Loucy (cell line): ENCODE data around the gene LYZL6.

Experiments
- H2AFZ ChIP-seq: fragments of 200-600 bp; sonication (generic); 2 replicates; pipeline ENCODE4 v1.6.0; 2016; ENCODE audit warnings: antibody characterized with exemption, mild to moderate bottlenecking, low read length, moderate library complexity
- H3F3A ChIP-seq: fragments of 200-600 bp; 2 replicates; pipeline ENCODE4 v1.6.0; 2016; ENCODE audit warnings: antibody characterized with exemption, low read depth, mild to moderate bottlenecking
- H3K27me3 ChIP-seq: fragments of 200-600 bp; sonication (generic); 2 replicates; pipeline ENCODE4 v1.6.1; 2014; ENCODE audit warnings: low read length, mild to moderate bottlenecking; ENCODE audit not compliant: insufficient read depth, poor library complexity, severe bottlenecking
- H3K36me3 ChIP-seq: fragments of 200-600 bp; sonication (generic); 2 replicates; pipeline ENCODE4 v1.6.1; 2016; ENCODE audit warnings: low read length; ENCODE audit not compliant: insufficient read depth
- H3K4me1 ChIP-seq: fragments of 200-600 bp; sonication (generic); 2 replicates; pipeline ENCODE4 v1.5.1; 2014; ENCODE audit warnings: low read length, mild to moderate bottlenecking; ENCODE audit not compliant: insufficient read depth, poor library complexity, severe bottlenecking
- H3K4me2 ChIP-seq: fragments of 200-600 bp; sonication (generic); 2 replicates; pipeline ENCODE4 v1.6.0; 2014; ENCODE audit warnings: antibody characterized with exemption, low read length, low read depth, mild to moderate bottlenecking; ENCODE audit not compliant: poor library complexity, severe bottlenecking
- H3K4me3 ChIP-seq: fragments of 200-600 bp; sonication (generic); 2 replicates; pipeline ENCODE4 v1.5.1; 2014; ENCODE audit warnings: low read length, mild to moderate bottlenecking, mixed read lengths; ENCODE audit not compliant: poor library complexity, severe bottlenecking
- H3K79me2 ChIP-seq: fragments of 200-600 bp; sonication (generic); 2 replicates; pipeline ENCODE4 v1.6.1; 2014; ENCODE audit warnings: low read length; ENCODE audit not compliant: insufficient read depth
- H3K9ac ChIP-seq: fragments of 200-600 bp; sonication (generic); 2 replicates; pipeline ENCODE4 v1.6.0; 2014; ENCODE audit warnings: mild to moderate bottlenecking, low read depth, low read length, moderate library complexity; ENCODE audit not compliant: poor library complexity, severe bottlenecking
- H3K9me2 ChIP-seq: fragments of 200-600 bp; sonication (generic); replicated peaks from 2 replicates; pipeline ENCODE4 v1.6.1; 2016; ENCODE audit warnings: low read depth, low read length, mixed read lengths
- H3K9me3 ChIP-seq: fragments of 200-600 bp; sonication (generic); 2 replicates; pipeline ENCODE4 v1.6.1; 2014; ENCODE audit warnings: mild to moderate bottlenecking, antibody characterized with exemption, low read length, low read depth; ENCODE audit not compliant: insufficient read depth
- H4K20me1 ChIP-seq: fragments of 200-600 bp; sonication (generic); 2 replicates; pipeline ENCODE4 v1.6.0; 2014; ENCODE audit warnings: antibody characterized with exemption, low read length, mild to moderate bottlenecking; ENCODE audit not compliant: insufficient read depth, poor library complexity, severe bottlenecking
- EZH2phosphoT487 ChIP-seq: fragments of 200-600 bp; IDR thresholded peaks from 2 replicates; pipeline ENCODE4 v1.6.1; 2018; ENCODE audit warnings: antibody characterized with exemption, mild to moderate bottlenecking, moderate library complexity, borderline replicate concordance
- TF ChIP-seq, protein P1 (sequence below): fragments of 200-600 bp; sonication (generic); conservative IDR thresholded peaks from 2 replicates; pipeline ENCODE4 v1.5.1; 2014; ENCODE audit warnings: mild to moderate bottlenecking, antibody characterized with exemption, low read length

LYZL6 gene

DNA sequence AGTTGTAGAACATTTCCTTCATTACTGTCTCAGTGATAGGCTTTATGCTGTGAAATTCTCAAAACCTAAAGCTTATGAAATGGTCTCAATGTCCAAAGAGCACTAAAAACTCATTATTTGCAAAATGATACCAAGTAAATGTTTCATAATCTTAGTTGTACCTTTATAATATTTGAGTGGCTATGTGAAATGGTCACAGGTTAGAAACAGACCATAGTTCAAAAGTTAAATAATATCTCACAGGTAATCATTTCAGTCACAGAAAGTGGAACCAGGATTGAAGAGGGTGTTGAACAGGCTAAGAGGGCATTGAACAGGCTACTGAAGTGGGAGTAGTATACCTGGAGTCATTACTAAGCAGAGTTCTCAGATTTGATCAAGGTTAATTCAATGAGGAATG is 15.8 kb downstream of the LYZL6 start:
- Histone ChIP-seq H3K27me3 (no peaks in the 10 kb centered on the region), H3K4me2 (peak overlapping the region; percentile 38), H3K4me3 (no peak overlapping the region), H4K20me1 (no peaks in the 10 kb centered on the region), H3K79me2 (peaks cover 16% of the 10 kb centered on the region), H3F3A (no peaks in the 10 kb centered on the region), H3K36me3 (no peaks in the 10 kb centered on the region), H2AFZ (no peak overlapping the region), H3K9me2 (no peaks in the 10 kb centered on the region), H3K9ac (no peak overlapping the region), H3K9me3 (no peaks in the 10 kb centered on the region), H3K4me1 (peaks cover 16% of the 10 kb centered on the region)
- TF ChIP-seq, protein P1, sequence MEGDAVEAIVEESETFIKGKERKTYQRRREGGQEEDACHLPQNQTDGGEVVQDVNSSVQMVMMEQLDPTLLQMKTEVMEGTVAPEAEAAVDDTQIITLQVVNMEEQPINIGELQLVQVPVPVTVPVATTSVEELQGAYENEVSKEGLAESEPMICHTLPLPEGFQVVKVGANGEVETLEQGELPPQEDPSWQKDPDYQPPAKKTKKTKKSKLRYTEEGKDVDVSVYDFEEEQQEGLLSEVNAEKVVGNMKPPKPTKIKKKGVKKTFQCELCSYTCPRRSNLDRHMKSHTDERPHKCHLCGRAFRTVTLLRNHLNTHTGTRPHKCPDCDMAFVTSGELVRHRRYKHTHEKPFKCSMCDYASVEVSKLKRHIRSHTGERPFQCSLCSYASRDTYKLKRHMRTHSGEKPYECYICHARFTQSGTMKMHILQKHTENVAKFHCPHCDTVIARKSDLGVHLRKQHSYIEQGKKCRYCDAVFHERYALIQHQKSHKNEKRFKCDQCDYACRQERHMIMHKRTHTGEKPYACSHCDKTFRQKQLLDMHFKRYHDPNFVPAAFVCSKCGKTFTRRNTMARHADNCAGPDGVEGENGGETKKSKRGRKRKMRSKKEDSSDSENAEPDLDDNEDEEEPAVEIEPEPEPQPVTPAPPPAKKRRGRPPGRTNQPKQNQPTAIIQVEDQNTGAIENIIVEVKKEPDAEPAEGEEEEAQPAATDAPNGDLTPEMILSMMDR, result no peak
- TF ChIP-seq EZH2phosphoT487, result no peak

DNA sequence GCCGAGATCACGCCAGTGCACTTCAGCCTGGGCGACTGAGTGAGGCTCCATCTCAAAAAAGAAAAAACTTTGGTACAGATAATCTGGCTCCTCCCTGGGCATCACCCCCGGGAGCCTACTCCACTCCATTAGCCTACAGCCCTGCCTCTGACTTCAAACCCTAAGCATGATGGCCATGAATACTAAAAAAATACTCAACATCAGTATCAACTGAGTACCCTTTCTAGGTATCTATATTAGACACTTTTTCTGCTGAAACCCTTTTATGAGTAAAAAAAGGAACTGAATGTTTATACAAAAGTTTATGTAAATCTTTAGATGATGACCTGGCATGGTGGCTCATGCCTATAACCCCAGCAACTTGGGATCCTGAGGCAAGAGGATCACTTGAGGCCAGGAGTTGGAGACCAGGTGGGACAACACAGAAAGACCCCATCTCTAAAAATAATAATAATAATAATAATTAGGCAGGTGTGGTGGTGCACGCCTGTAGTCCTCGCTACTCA is 19.9 kb downstream of the LYZL6 start:
- Histone ChIP-seq H3K27me3 (no peaks in the 10 kb centered on the region), H3K9me2 (no peaks in the 10 kb centered on the region), H3K4me1 (peaks cover 10% of the 10 kb centered on the region), H3K4me3 (no peak overlapping the region), H3F3A (no peaks in the 10 kb centered on the region), H3K36me3 (no peaks in the 10 kb centered on the region), H2AFZ (no peak overlapping the region), H3K4me2 (no peak overlapping the region), H3K9me3 (no peaks in the 10 kb centered on the region), H3K9ac (no peak overlapping the region), H3K79me2 (no peaks in the 10 kb centered on the region), H4K20me1 (no peaks in the 10 kb centered on the region)
- TF ChIP-seq EZH2phosphoT487, result no peak
- TF ChIP-seq, protein P1, result no peak

DNA sequence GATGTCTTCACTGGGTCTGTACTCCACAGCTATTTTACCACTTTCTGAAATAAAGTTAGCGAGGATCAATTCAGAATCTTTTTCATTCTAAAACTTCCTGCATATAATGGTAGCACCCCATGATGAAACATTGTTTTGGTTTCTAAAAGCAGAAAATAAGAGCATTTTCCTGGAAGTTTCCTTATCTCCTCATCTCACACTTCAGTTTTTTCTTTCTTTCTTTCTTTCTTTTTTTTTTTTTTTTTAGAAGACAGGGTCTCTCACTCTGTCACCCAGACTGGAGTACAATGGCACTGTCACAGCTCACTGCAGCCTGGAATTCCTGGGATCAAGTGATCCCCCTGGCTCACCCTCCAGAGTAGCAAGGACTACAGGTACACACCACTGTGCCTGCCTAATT is 23.3 kb downstream of the LYZL6 start:
- Histone ChIP-seq H3K9me2 (no peaks in the 10 kb centered on the region), H3K9ac (no peak overlapping the region), H3K9me3 (no peaks in the 10 kb centered on the region), H3K79me2 (no peaks in the 10 kb centered on the region), H3K4me3 (no peak overlapping the region), H3K4me2 (no peak overlapping the region), H4K20me1 (no peaks in the 10 kb centered on the region), H2AFZ (no peak overlapping the region), H3K4me1 (peaks cover 15% of the 10 kb centered on the region), H3K27me3 (no peaks in the 10 kb centered on the region), H3K36me3 (no peaks in the 10 kb centered on the region), H3F3A (no peaks in the 10 kb centered on the region)
- TF ChIP-seq, protein P1, result no peak
- TF ChIP-seq EZH2phosphoT487, result no peak
